NCI-H446 (cell line): ENCODE results near the gene HSD17B1.

Experiments used
- DNase-seq, 2 experiments: peaks; one replicate each; lab custom pipeline; 2025; lab: John Stamatoyannopoulos, UW

Gene HSD17B1

DNA sequence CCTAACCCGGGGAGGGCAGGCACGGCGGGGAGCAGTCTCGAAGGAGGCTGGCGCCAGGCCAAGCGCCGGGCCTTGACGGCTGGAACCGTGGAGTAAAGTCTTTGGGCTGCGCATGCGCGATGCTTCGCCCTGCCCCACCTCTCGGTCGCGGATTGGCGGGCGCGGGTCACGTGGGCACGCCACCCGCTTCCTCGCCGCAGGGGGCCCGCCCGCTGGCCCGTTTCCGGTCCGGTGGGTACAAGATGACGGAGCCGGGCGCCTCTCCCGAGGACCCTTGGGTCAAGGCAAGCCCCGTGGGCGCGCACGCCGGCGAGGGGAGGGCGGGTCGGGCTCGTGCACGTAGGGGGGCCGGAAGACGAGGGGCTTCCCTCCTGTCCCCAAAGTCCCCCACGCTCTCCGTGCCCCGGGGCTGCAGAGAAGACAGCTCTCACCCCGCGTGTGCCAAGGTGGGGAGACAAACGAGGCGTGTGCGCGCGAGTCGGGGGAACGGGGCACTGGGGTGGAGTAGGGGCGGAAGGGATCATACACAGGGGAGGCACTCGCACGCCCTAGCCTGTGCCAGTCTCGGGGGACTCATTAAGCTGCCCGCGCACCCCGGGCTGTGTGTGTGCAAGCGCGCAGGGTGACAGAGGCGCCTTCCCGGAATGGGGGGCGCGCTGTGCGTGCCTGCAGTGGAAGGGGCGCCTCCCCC lies 14.3 kb downstream of the HSD17B1 start, which contains the start of gene MLX:
TSS of gene MLX (plus strand) at position 218 of the 691 bp plus-strand sequence. CDS start at position 243, 25 bp downstream.
- DNase-seq, result peak; percentile 76 to 95

- no peak for DNase-seq
These were observed 15.8 kb downstream of the HSD17B1 start for GRCh38 chr17:42568341-42569111.

DNA sequence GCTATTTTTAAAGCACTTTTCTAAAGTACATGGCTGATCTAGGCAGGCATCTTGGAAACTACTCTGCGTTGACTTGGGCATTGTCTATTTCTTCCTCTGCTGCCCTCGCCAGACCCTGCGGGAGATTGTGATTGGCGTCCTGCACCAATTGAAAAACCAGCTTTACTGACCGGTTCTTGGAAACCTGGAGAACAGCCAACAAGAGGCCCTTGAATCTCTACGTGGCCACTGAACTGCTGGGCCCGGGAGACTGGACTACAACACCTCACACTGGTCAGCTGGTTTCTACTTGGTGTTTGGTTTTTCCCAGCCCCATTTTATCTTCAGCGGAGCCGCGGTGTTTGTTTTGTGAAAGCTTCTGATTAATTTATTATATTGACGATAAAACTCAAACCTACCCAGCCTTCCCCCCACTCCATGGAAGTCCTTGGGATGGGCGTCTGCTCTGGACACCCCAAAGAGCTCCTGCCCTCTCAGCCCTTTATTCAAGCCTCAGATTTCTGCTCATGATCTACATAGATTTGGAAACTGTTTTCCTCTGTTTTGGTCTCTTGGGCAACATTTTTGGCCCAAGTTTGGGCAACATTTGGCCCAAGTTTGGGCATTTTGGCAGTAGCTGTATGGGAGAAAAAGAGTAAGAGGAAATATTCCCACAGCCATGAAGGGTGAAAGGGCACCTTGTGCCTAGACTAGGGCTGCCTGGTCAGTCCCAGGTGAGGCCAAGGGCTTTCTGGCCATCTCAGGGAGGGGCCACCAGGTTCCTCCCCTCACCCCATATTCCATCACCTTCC lies 18.9 kb downstream of the HSD17B1 start:
- DNase-seq, result no peak

GRCh38 chr17:42573095-42573494 lies 20.4 kb downstream of the HSD17B1 start:
- no peak for DNase-seq

DNA sequence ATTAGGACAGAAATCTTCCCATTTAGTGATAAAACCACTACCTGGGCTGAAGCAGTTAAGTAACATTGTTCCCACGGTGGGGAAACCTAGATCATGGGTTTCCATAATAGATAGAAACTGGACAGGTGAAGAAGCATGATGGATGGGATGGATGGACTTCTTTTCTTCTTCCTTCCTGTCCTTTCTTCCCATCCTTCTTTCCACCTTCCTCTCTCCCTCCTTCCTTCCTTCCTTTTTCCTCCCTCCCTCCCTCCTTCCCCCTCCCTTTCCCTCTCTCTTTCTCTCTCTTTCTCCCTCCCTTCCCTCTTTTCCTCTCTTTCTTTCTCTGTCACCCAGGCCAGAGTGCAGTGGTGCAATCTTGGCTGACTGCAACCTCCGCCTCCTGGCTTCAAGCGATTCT lies 21.7 kb downstream of the HSD17B1 start:
- DNase-seq, result no peak

GRCh38 chr17:42577140-42577531 lies 24.4 kb downstream of the HSD17B1 start:
- DNase-seq, result no peak

GRCh38 chr17:42577532-42578281 lies 25.0 kb downstream of the HSD17B1 start, which contains the start of gene PSMC3IP:
PSMC3IP (minus strand) TSS chr17:42577729; CDS start chr17:42577686, 43 bp downstream.
- DNase-seq, result peak; percentile 79 to 91

GRCh38 chr17:42578282-42578869 lies 25.7 kb downstream of the HSD17B1 start:
- peak; percentile 71 to 76 for DNase-seq

DNA sequence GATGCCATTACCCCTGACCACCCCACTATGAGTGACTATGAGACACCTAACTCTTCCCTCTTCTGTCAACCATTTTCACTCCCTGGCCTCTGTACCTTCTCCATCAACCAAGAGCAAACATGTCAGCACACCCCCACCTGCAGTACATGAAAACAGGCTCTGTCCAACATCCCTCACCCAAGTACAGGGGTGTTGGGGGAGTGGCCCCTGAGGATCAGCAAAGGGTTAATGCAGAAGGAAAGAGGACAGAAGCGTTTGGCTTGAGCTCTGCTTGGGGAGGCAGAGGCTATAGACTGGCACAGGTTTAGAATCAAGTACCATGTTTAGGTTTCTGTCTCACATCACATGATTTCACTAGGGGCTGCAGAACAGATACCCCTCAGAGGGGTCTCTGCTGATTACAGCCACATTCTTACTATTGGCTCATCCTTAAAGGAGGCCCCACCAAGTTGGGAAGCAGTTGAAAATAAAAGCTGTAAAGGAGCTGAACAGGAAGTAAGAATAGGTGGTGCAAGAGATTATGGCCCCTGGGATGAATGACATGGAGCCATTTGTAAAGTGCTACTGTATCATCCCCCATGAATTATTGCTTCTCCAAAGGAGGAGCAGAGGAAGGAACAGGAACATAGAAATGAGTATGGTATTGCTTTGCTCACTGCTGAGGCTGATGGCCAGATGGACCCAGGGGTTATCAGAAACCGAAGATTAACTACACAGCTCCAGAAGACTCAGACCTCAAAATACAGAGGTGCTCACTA lies 27.2 kb downstream of the HSD17B1 start:
- no peak for DNase-seq

DNA sequence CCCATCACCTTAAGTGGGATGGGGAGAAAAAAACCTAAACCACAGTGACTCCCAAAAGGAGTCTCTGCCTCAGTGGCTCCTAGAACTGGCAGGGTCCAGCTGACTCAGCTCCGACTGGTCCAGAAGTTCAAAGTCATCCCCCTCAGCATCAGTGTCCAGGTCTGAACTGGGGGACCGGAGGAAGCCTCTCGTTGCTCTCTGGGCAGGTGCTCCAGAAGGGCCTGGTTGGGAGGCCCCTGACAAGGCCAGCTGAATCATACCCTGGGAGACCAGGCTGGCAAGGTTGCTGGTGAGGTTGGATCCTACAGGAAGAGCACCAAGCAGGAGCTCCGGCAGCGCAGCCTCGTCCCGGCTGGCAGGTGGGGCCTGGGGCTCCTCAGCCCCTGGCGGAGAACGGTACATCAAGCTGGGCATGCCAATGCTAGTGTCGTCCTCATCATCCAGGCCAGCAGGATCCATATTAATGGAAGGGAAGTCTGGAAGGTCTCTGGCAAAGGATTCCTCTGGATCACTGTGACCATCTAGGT lies 29.1 kb downstream of the HSD17B1 start:
- no peak for DNase-seq

- DNase-seq, result no peak
These were observed 32.2 kb downstream of the HSD17B1 start for GRCh38 chr17:42584880-42585279.

- no peak for DNase-seq
These were observed 32.6 kb downstream of the HSD17B1 start for GRCh38 chr17:42585353-42585752.

DNA sequence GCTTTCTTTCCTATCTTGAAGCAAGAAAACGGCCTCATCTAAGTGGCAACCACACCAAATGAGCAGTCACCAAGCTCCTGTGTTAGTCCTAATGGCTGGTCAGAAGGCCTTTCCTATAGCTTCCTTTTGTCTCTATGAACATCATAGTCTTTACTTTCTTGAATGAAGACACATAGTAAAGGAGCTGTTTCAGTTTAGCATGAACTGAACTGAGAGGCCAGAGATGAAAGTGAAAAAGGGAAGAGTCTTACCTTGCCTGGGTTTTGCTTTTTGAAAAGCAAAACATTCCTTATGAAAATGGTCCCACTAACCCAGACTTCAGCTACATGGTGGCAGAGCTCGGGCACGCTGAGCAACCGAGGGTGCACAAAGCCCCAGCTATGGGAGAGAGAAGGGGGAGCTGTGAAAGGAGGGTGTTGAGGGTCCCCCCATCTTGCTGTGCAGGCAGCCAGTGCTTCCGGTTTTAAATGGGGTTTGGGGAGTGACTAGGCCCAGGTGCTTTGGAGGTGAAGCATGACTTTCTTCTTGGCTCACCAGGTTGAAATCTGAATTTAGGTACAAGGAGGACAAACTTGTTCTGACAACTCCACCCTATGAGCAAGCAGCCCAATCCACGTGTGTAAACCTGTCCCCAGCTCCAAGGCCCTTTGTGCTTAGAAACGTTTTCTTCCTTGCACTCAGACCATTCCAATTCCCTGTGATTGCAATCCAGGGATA lies 33.9 kb downstream of the HSD17B1 start:
- no peak for DNase-seq

- no peak for DNase-seq
These were observed 38.2 kb downstream of the HSD17B1 start for GRCh38 chr17:42590886-42591285.

DNA sequence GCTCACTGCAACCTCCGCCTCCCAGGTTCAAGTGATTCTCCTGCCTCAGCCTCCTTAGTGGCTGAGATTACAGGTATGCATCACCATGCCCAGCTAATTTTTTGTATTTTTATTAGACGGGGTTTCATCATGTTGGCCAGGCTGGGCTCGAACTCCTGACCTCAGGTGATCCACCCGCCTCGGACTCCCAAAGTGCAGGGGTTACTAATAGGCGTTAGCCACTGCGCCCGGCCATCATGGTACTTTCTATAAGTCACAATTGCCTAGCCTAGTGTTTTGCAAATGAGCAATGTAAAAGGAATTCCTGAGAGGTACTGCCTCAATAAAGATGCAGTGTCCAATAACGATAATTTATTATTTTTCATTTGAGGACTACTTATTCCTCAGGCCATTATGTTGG lies 38.7 kb downstream of the HSD17B1 start:
- DNase-seq, result no peak

GRCh38 chr17:42596386-42596785 lies 43.7 kb downstream of the HSD17B1 start:
- DNase-seq, result no peak

DNA sequence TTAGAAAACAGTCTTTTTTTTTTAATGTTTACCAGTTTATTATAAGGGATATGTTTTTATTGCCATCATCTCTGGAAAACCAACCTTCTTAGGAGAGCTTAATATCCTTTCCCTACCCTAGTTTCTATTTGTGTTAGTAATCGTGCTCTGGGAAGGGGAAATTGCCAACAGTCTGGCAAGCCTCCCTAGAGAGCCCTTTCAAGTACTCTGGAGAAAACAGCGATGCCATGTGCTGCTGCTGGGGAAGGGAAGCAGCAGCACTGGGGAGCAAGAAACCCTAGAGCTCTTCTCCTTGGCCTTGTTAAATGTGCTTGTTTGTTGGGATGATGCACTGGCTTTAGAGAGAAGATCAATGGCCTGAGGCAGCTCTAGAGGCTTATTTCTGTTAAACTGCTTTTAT lies 46.2 kb downstream of the HSD17B1 start:
- DNase-seq, result peak; percentile 22 to 70

DNA sequence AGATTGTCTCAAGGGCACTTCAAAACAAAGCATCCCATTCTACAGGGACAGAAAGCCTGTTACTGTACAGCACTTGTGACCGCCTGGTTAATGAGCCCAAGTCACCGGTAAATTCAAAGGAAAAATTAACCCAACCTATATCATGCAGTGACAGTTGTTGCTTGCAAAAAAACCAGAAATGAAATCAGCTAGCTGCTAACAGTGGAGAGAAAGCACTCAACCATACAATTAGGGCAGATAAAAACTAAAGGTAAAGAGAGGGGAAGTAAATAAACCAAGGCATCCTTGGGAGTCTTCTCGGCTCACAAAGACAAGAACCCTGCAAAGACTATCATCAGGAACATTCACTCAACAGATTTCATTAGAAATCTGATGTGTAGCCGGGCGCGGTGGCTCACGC lies 50.6 kb downstream of the HSD17B1 start:
- DNase-seq, result no peak
